Neural progenitor cell (in vitro differentiated cells): Measurements from ENCODE around the gene MAPK10. TPM values are rescaled to one million over a fixed set of nuclear protein-coding genes. Genes with fewer than 3 reads are reported as not detected.

Experiments used
- DNase-seq: peaks from one replicate; pipeline ENCODE4 v3.0.0-alpha.2; 2016; ENCODE audit warnings: low spot score
- H2AFZ ChIP-seq: fragments of 200-600 bp; sonication (generic); replicated peaks from 2 replicates; pipeline ENCODE4 v1.6.1; 2016; ENCODE audit warnings: antibody characterized with exemption
- H3F3A ChIP-seq: fragments of 200-600 bp; sonication (generic); 2 replicates; pipeline ENCODE4 v1.6.1; 2016; ENCODE audit warnings: antibody characterized with exemption, low read depth
- H3K27ac ChIP-seq: fragments of 200-600 bp; sonication (generic); 2 replicates; pipeline ENCODE4 v1.5.1; 2016; ENCODE audit warnings: mild to moderate bottlenecking
- H3K27me3 ChIP-seq: fragments of 200-600 bp; sonication (generic); 2 replicates; pipeline ENCODE4 v1.6.1; 2016; ENCODE audit warnings: mild to moderate bottlenecking, moderate library complexity
- H3K36me3 ChIP-seq: fragments of 200-600 bp; sonication (generic); 2 replicates; pipeline ENCODE4 v1.5.1; 2016
- H3K4me1 ChIP-seq: fragments of 200-600 bp; sonication (generic); 2 replicates; pipeline ENCODE4 v1.6.1; 2016; ENCODE audit warnings: mixed run types
- H3K4me2 ChIP-seq: fragments of 200-600 bp; sonication (generic); 2 replicates; pipeline ENCODE4 v1.6.1; 2016
- H3K4me3 ChIP-seq: fragments of 200-600 bp; sonication (generic); 2 replicates; pipeline ENCODE4 v1.5.1; 2016
- H3K79me2 ChIP-seq: fragments of 200-600 bp; sonication (generic); 2 replicates; pipeline ENCODE4 v1.6.1; 2016; ENCODE audit warnings: low read depth
- H3K9ac ChIP-seq: fragments of 200-600 bp; sonication (generic); 2 replicates; pipeline ENCODE4 v1.6.1; 2016
- H3K9me3 ChIP-seq: fragments of 200-600 bp; sonication (generic); 2 replicates; pipeline ENCODE4 v1.5.1; 2016; ENCODE audit warnings: low read depth
- H4K20me1 ChIP-seq: fragments of 200-600 bp; sonication (generic); 2 replicates; pipeline ENCODE4 v1.6.1; 2016; ENCODE audit warnings: low read depth
- H3K27ac Mint-ChIP-seq: 3 replicates; pipeline ENCODE4 v1.8.0; 2021; ENCODE audit warnings: mixed read lengths
- H3K27me3 Mint-ChIP-seq: 2 replicates; pipeline ENCODE4 v1.8.0; 2022; ENCODE audit warnings: low read depth, mild to moderate bottlenecking, inconsistent platforms, moderate library complexity, mixed read lengths; ENCODE audit not compliant: insufficient read depth
- H3K36me3 Mint-ChIP-seq: 3 replicates; pipeline ENCODE4 v1.8.0; 2021; ENCODE audit warnings: mixed read lengths
- H3K4me1 Mint-ChIP-seq: 3 replicates; pipeline ENCODE4 v1.8.0; 2021; ENCODE audit warnings: mixed read lengths
- H3K4me3 Mint-ChIP-seq: 3 replicates; pipeline ENCODE4 v1.8.0; 2021; ENCODE audit warnings: mild to moderate bottlenecking, moderate library complexity, mixed read lengths
- H3K9me3 Mint-ChIP-seq: 3 replicates; pipeline ENCODE4 v1.8.0; 2020; ENCODE audit warnings: mixed read lengths
- EZH2 ChIP-seq: fragments of 200-600 bp; sonication (generic); IDR thresholded peaks from 2 replicates; pipeline ENCODE4 v1.6.1; 2017; ENCODE audit warnings: antibody characterized with exemption, mild to moderate bottlenecking, moderate library complexity
- EZH2phosphoT487 ChIP-seq: fragments of 200-600 bp; sonication (generic); IDR thresholded peaks from 2 replicates; pipeline ENCODE4 v1.6.1; 2017; ENCODE audit warnings: antibody characterized with exemption
- total RNA-seq: library from RNA; depleted of rRNA; stranded (reverse); fragments of >200 nt; gene quantifications from 2 replicates; pipeline ENCODE4 v1.2.3, GENCODE V29; 2015; ENCODE audit warnings: low replicate concordance
- TF ChIP-seq, protein P1 (sequence below): fragments of 200-600 bp; sonication (generic); IDR thresholded peaks from 2 replicates; pipeline ENCODE4 v1.5.1; 2017; ENCODE audit warnings: antibody characterized with exemption, mild to moderate bottlenecking

Gene MAPK10
- total RNA-seq, 1 donor from 2014 or later: 383 TPM

DNA sequence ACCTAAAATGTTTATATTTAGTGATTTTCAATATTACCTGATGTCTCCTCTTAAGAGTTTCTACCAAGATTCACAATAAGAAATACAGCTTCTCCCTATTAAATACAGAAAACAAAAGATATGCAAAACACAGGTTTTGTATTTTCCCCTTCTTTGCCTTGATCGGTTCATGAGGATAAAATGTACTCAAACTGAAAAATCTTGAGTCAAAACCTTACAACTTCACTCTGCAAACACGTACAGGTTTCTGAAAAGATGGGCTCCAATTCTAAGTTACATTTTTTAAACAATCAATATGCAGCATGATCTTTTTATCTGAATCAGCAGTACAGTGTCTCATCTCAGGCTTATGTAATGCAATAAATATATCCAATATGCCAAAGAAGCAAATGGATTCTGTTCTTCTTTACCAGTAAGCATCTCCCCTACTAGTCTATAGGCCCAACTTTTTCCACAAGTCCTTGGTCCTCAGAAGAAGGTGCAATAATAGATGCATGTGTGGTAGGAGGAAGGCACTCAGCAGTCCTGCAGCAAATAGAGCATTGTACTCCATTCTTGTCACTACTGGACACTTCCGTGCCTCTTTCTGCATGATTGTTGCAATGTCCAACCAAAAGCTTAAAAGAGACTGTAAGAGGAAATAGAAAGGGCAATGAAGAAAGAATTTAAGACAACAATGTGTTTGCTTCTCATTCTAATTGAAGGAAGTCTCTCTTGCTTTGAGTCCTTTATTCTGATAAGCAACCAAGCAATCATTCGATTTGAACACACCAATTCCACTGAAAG, 3.2 kb downstream of the MAPK10 start:
- peak overlapping the region; percentile 90 for H3K4me3 ChIP-seq
- no peak for TF ChIP-seq EZH2phosphoT487
- no peak for TF ChIP-seq EZH2
- TF ChIP-seq, protein P1, sequence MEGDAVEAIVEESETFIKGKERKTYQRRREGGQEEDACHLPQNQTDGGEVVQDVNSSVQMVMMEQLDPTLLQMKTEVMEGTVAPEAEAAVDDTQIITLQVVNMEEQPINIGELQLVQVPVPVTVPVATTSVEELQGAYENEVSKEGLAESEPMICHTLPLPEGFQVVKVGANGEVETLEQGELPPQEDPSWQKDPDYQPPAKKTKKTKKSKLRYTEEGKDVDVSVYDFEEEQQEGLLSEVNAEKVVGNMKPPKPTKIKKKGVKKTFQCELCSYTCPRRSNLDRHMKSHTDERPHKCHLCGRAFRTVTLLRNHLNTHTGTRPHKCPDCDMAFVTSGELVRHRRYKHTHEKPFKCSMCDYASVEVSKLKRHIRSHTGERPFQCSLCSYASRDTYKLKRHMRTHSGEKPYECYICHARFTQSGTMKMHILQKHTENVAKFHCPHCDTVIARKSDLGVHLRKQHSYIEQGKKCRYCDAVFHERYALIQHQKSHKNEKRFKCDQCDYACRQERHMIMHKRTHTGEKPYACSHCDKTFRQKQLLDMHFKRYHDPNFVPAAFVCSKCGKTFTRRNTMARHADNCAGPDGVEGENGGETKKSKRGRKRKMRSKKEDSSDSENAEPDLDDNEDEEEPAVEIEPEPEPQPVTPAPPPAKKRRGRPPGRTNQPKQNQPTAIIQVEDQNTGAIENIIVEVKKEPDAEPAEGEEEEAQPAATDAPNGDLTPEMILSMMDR: no peak
- H3K79me2 ChIP-seq: peaks cover 99% of the 10 kb centered on the region
- Mint-ChIP-seq H3K27me3 (no peaks in the 10 kb centered on the region), H3K9me3 (no peaks in the 10 kb centered on the region), H3K36me3 (peaks cover 27% of the 10 kb centered on the region), H3K4me3 (peak overlapping the region; percentile 85), H3K4me1 (peaks cover 45% of the 10 kb centered on the region), H3K27ac (peak overlapping the region; percentile 86)
- peak; percentile 8 for DNase-seq
- H3K9ac ChIP-seq: peak overlapping the region; percentile 64
- H3K36me3 ChIP-seq: peaks cover 26% of the 10 kb centered on the region
- peaks cover 70% of the 10 kb centered on the region for H3K4me1 ChIP-seq
- H3K9me3 ChIP-seq: no peaks in the 10 kb centered on the region
- no peaks in the 10 kb centered on the region for H3K27me3 ChIP-seq
- H3K4me2 ChIP-seq: peak overlapping the region; percentile 100
- peaks cover 13% of the 10 kb centered on the region for H4K20me1 ChIP-seq
- H3K27ac ChIP-seq: peak overlapping the region; percentile 34
- H2AFZ ChIP-seq: no peak overlapping the region
- peaks cover 30% of the 10 kb centered on the region for H3F3A ChIP-seq

DNA sequence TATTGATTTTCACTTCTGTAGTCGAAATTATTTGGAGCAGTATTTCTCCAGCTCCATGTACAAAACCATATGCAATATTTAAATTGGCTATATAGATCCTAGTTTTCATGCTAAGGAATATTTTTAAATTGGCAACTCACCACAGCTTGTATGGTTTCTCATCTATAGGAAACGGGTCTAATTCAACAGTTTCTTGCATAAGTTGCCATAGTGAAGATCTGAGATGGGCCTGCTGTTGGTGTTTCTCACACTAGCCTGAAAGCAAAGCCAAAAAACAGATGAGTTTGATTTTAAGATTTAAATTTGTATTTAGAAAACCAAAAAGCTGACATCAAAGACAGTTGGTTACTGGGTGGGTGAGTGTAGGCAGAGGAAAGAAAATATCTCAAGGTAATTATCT, 5.5 kb downstream of the MAPK10 start:
- H3F3A ChIP-seq: peaks cover 27% of the 10 kb centered on the region
- Mint-ChIP-seq H3K4me1 (peaks cover 30% of the 10 kb centered on the region), H3K27ac (no peak overlapping the region), H3K4me3 (no peak overlapping the region), H3K36me3 (peaks cover 41% of the 10 kb centered on the region), H3K9me3 (no peaks in the 10 kb centered on the region), H3K27me3 (no peaks in the 10 kb centered on the region)
- DNase-seq: no peak
- peak overlapping the region; percentile 90 for H3K4me3 ChIP-seq
- TF ChIP-seq, protein P1: no peak
- TF ChIP-seq EZH2 (no peak), EZH2phosphoT487 (no peak)
- H3K79me2 ChIP-seq: peaks cover 99% of the 10 kb centered on the region
- H2AFZ ChIP-seq: no peak overlapping the region
- H3K4me2 ChIP-seq: peak overlapping the region; percentile 100
- peaks cover 21% of the 10 kb centered on the region for H4K20me1 ChIP-seq
- H3K9me3 ChIP-seq: no peaks in the 10 kb centered on the region
- H3K4me1 ChIP-seq: peaks cover 55% of the 10 kb centered on the region
- H3K9ac ChIP-seq: no peak overlapping the region
- H3K27me3 ChIP-seq: no peaks in the 10 kb centered on the region
- no peak overlapping the region for H3K27ac ChIP-seq
- H3K36me3 ChIP-seq: peaks cover 35% of the 10 kb centered on the region

GRCh38 chr4:86346320-86346719, 13.5 kb downstream of the MAPK10 start:
- Histone ChIP-seq H3K9me3 (no peaks in the 10 kb centered on the region), H3K79me2 (peaks cover 99% of the 10 kb centered on the region), H4K20me1 (peaks cover 35% of the 10 kb centered on the region), H3K4me3 (no peak overlapping the region), H3K27me3 (no peaks in the 10 kb centered on the region), H3F3A (peaks cover 28% of the 10 kb centered on the region), H2AFZ (no peak overlapping the region), H3K4me1 (peaks cover 44% of the 10 kb centered on the region), H3K4me2 (no peak overlapping the region), H3K36me3 (peaks cover 13% of the 10 kb centered on the region), H3K9ac (no peak overlapping the region), H3K27ac (no peak overlapping the region)
- no peak for TF ChIP-seq EZH2
- TF ChIP-seq EZH2phosphoT487: no peak
- TF ChIP-seq, protein P1: no peak
- Mint-ChIP-seq H3K27ac (no peak overlapping the region), H3K9me3 (peaks cover 3% of the 10 kb centered on the region), H3K27me3 (no peaks in the 10 kb centered on the region), H3K4me3 (no peak overlapping the region), H3K4me1 (peaks cover 2% of the 10 kb centered on the region), H3K36me3 (peaks cover 56% of the 10 kb centered on the region)
- no peak for DNase-seq
